Measurements from ENCODE around the gene STRADA. TPM values are rescaled to one million over a fixed set of nuclear protein-coding genes. Genes with fewer than 3 reads are reported as not detected.

STRADA gene
- total RNA-seq, 2 experiments from 2014 or later = 53.1 to 59.4 TPM

DNA sequence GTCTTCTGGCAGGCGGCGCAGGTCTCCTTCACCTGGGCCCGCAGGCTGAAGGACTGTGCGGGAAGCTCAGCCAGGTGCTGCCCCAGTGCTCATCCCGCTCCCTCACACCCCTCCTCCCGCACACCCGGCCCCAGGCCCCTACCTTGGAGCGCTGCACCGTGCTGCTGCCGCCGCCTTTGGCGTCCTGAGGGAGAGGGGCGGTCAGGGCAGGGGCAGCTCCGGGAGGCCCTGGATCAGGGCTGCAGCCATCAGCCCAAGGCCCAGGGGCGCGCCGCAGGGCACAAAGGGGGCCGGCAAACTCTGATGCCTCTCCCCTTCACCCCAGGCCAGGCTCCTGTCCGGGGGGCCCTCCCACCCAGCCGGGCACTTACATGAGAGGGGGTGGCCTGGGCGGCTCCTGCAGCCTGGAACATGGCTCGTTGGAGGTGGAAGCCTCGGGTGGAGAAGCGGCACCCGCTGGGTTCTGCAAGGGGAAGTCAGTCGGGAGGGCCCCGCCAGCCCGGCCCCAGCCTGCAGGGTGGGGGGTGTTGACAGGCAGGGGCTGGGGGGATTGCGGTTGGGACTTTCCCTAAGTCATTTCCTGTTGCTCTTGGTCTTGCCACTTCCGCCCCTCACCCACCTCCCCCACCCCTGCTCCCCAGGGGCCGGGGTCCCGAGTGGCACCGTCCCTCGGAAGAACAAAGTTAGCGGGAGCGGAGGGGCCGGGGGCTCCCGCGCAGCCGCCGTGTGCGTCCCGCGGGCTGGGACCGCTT lies 42.5 kb downstream of the STRADA start:
- peak overlapping the region; percentile 96 for H3K27ac Mint-ChIP-seq
- ChIA-PET CTCF (interaction anchor here (0.6 to 5.3 kb wide), 14 partner anchors 8 to 904 kb away, joined by 3 to 65 read pairs (median 4); partner anchors contain the start of genes CCDC47, DDX42 and MAP3K3), POLR2A (interaction anchor here (0.9 to 12.5 kb wide), 31 partner anchors 10 to 807 kb away, joined by 3 to 178 read pairs (median 6); partner anchors contain the start of genes ACE, CCDC47, DCAF7 and DDX42)
- H3K27me3 Mint-ChIP-seq = no peaks in the 10 kb centered on the region
- H3K9me3 Mint-ChIP-seq = no peaks in the 10 kb centered on the region
- H3K4me1 Mint-ChIP-seq = peaks cover 63% of the 10 kb centered on the region
- DNase-seq = peak; percentile 90
- peaks cover 63% of the 10 kb centered on the region for H3K36me3 Mint-ChIP-seq (ENCODE audit: low read depth)
- H3K4me3 Mint-ChIP-seq = peak overlapping the region; percentile 96

DNA sequence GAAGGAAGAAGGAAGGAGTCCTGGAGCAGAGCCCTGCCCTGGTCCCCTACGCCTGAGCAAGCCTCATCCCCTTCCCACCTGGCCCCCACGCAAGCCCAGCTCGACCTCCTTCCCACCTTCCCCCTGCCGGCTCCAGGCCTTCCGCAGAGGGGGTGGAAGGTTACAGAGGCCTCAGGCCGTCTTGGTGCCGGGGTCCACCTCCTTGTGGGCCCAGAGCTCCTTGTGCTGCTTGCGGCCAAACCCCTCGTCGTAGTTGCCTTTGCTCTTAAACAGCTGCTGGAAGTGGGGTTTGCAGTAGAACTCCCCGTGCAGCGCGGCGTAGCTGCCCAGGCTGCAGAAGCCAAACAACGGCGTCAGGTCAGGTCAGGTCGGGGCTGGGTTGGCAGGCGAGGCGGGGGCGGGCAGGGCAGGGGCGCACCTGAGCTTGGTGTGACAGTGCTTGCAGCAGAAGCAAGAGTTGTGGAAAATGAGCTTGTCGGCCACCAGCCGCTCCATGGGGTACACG lies 43.2 kb downstream of the STRADA start:
- peak overlapping the region; percentile 96 for H3K4me3 Mint-ChIP-seq
- peaks cover 56% of the 10 kb centered on the region for H3K4me1 Mint-ChIP-seq
- peak; percentile 42 for DNase-seq
- CTCF ChIA-PET = interaction anchor here (0.7 to 5.3 kb wide), 18 partner anchors 8 to 273 kb away, joined by 3 to 65 read pairs (median 5); partner anchors contain the start of genes CCDC47, DDX42 and MAP3K3
- H3K36me3 Mint-ChIP-seq (ENCODE audit: low read depth) = peaks cover 61% of the 10 kb centered on the region
- peak overlapping the region; percentile 96 for H3K27ac Mint-ChIP-seq
- H3K27me3 Mint-ChIP-seq = no peaks in the 10 kb centered on the region
- no peaks in the 10 kb centered on the region for H3K9me3 Mint-ChIP-seq
- POLR2A ChIA-PET = interaction anchor here (0.9 to 12.5 kb wide), 28 partner anchors 11 to 807 kb away, joined by 3 to 178 read pairs (median 5); partner anchors contain the start of genes ACE, CCDC47, DCAF7 and DDX42

DNA sequence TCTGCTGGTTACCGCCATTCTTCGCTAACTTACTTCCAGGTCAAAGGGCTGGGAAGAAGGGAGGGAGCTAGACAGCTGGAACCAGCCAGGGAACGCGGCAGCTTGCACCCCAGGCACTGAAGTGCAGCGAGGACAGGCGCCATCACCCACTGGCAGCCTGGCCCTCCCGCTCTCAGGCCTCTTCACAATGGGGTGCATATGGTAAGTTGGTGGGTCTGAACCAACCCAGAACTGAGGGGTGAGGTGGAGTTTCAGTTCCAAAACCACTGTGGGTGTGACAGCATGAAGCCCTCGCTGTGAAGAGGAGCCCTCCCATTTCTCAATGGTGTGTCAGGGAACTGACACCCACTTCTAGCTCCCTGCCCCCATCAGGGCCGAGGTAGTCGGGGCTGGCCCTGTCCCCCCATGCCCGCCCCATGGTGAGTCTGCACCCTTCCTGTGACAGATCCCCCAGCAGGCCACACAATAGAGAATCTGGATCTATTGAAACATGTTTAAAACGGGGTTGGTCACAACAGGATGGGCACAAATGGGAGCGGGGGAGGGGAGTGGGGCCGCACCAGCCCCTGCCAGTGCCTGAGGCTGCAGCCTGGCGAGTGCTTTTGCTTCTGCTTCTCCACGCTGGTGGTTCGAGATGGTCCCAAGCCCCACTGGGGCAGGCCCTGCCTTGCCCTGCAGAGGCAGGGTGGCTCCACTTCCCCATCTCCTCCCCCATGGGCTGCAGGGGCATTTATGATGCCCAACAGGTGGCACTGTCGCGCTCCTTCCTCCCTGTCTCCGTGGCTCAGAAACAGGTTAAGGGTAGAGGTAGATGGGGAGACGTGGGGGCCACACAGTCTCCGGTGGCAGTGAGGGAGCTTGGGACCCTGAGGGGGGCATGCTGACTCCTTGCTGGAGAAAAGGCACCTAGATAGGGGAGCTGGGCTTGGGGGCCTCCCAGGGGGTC lies 44.0 kb downstream of the STRADA start:
- peaks cover 48% of the 10 kb centered on the region for H3K4me1 Mint-ChIP-seq
- peak overlapping the region; percentile 96 for H3K27ac Mint-ChIP-seq
- peak overlapping the region; percentile 96 for H3K4me3 Mint-ChIP-seq
- ChIA-PET POLR2A (interaction anchor here (0.9 to 12.5 kb wide), 35 partner anchors 11 to 323 kb away, joined by 3 to 178 read pairs (median 5); partner anchors contain the start of genes ACE, CCDC47, DCAF7 and DDX42), CTCF (interaction anchor here (0.7 to 5.3 kb wide), 20 partner anchors 9 to 272 kb away, joined by 3 to 65 read pairs (median 5); partner anchors contain the start of genes CCDC47, DDX42 and MAP3K3)
- H3K9me3 Mint-ChIP-seq = no peaks in the 10 kb centered on the region
- H3K36me3 Mint-ChIP-seq (ENCODE audit: low read depth) = peaks cover 56% of the 10 kb centered on the region
- peak; percentile 89 for DNase-seq
- no peaks in the 10 kb centered on the region for H3K27me3 Mint-ChIP-seq

DNA sequence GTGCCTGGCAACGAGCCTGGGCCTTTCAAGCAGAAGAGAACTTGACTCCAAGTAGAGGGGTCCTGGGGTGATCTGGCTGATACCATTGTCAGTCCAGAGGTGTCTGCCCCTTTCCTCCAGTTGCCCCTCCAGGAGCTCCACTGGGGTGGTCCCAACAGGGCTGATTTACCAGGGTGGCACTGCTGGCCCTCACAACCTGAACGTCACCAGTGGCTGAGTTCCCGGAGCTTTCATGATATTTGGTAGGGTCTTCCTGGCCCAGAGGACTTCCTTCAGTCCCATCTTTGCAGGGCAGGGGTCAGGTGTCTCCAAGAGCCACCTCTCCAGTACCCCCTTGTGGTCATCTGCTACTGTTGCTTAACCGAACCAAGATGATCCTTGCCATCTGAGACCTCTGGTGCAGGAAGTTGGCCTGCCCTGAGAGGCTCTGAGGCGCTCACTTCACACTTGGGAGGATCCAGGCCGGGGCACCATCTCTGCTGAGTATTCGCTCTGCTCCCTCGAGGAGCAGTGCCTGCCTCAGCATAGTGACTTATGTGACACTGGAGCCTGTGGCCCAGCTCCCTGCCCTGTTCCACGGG lies 45.1 kb downstream of the STRADA start:
- H3K4me3 Mint-ChIP-seq = peak overlapping the region; percentile 96
- peak; percentile 49 for DNase-seq
- H3K4me1 Mint-ChIP-seq = peaks cover 38% of the 10 kb centered on the region
- no peaks in the 10 kb centered on the region for H3K27me3 Mint-ChIP-seq
- H3K36me3 Mint-ChIP-seq (ENCODE audit: low read depth) = peaks cover 57% of the 10 kb centered on the region
- peak overlapping the region; percentile 96 for H3K27ac Mint-ChIP-seq
- CTCF ChIA-PET = interaction anchor here (1.0 to 5.3 kb wide), 6 partner anchors 10 to 271 kb away, joined by 4 to 65 read pairs (median 8); partner anchors contain the start of genes CCDC47 and DDX42
- POLR2A ChIA-PET = interaction anchor here (1.0 to 12.5 kb wide), 17 partner anchors 9 to 277 kb away, joined by 3 to 178 read pairs (median 8); partner anchors contain the start of genes CCDC47, DCAF7, DDX42 and MAP3K3
- H3K9me3 Mint-ChIP-seq = no peaks in the 10 kb centered on the region

DNA sequence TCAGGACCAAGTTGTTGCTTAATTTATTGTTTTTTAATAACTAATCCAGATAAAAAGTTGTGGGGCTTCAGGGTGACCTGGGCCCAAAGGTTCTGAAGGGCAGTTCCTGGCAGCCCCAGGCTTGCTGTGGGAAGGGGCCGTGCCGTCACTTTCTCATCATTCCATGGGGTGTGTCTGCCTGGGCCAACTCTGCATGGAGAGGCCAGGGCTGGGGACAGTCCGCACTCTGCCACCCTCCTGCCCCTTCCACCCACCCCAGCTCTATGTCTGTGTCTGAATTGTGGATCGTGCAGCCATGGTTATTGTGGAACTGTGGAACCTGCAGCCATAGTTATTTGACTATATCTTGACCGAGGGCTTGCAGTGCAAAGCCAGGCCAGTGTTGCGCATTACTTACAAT lies 45.7 kb downstream of the STRADA start:
- Mint-ChIP-seq H3K27ac (peak overlapping the region; percentile 96), H3K9me3 (no peaks in the 10 kb centered on the region), H3K4me3 (peak overlapping the region; percentile 50), H3K4me1 (peaks cover 33% of the 10 kb centered on the region), H3K27me3 (no peaks in the 10 kb centered on the region), H3K36me3 (ENCODE audit: low read depth) (peaks cover 57% of the 10 kb centered on the region)
- ChIA-PET POLR2A (interaction anchor here (0.6 to 12.5 kb wide), 10 partner anchors 9 to 450 kb away, joined by 3 to 178 read pairs (median 16); partner anchors contain the start of genes CCDC47, DDX42, MAP3K3 and STRADA), CTCF (interaction anchor here (3.1 to 5.3 kb wide), 3 partner anchors 15 to 270 kb away, joined by 9 to 65 read pairs (median 29); partner anchors contain the start of genes CCDC47 and DDX42)
- DNase-seq = no peak

DNA sequence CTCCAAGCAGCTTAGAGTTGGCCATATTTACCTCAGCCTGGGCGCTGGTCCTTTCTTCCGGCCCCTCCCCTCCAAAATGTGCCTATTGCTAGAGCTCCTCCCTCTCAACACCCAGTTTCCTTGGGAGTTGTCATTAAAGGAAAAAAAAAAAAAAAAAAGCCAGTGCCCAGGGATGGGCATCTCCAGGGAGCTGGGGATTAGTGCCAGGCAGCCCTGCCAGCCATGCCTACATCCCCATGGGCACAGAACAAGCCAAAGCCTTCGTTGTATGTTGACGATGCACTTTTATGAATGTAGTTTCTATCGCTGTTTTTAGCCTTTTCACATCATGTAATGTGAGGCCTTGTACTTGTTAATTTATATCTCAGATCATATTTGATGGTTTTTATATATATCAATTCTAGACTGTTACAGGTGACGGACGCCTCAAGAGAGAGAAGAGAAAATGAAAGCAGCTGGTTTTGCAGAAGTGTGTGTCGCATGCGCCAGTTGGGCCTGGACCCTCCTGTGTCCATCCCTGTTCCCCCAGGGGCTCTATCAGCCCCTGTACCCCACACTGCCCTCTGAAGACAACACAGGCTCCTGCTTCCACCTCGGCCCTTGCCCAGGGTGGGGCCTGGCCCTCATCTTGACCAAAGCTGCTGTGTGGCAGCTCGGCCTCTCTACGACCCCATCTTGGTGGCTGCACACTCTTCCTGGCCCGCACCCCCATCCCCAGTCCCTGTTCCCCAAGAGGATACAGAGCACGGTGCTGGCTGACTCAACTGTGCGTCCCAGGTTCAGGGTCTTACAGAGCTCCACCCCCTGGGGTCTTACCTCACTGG lies 46.4 kb downstream of the STRADA start:
- no peaks in the 10 kb centered on the region for H3K27me3 Mint-ChIP-seq
- peak overlapping the region; percentile 13 for H3K4me3 Mint-ChIP-seq
- no peaks in the 10 kb centered on the region for H3K9me3 Mint-ChIP-seq
- peaks cover 33% of the 10 kb centered on the region for H3K4me1 Mint-ChIP-seq
- peaks cover 64% of the 10 kb centered on the region for H3K36me3 Mint-ChIP-seq (ENCODE audit: low read depth)
- DNase-seq = no peak
- H3K27ac Mint-ChIP-seq = peak overlapping the region; percentile 65
- POLR2A ChIA-PET = interaction anchor here (0.6 to 12.5 kb wide), 11 partner anchors 8 to 450 kb away, joined by 3 to 178 read pairs (median 5); partner anchors contain the start of genes CCDC47, DDX42, MAP3K3 and STRADA
- CTCF ChIA-PET = interaction anchor here (0.7 to 5.3 kb wide), 3 partner anchors 9 to 270 kb away, joined by 5 to 65 read pairs (median 9); no protein-coding TSS in a partner anchor

DNA sequence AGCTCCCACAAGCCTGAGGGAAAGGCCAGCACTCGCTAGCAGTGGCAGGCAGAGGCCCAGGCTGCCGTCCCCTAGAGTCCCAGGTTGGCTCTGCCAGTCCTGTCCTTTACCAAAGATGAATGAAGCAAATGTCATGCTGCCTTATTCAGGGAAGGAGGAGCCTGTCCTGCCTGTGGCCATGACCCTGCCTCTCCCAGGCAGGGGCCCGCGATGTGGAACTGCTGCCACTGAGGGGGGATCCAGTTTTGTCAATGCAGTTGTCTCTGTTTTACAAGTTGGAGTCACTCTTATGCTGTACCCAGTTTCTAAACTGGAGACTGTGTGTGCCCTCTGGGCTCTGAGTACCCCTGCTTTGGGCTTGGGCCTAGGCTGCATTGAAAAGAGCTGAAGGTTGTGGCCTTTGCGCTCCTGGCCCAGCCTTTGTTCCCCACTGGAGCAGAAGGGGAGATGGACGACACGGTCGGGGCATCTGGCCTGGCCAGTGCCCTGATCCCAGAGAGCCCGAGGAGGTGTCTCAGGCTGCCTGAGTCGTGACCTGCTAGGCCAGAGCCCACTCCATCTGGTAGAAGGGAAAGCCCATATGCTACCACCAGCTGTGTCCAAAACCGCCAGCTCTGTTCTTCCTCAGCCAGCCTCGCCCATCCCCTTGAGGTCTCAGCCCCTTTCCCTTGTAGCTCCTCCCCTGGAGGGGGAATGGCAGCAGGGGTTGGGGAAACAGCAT lies 47.2 kb downstream of the STRADA start:
- POLR2A ChIA-PET = interaction anchor here (1.0 to 12.5 kb wide), 10 partner anchors 7 to 451 kb away, joined by 3 to 178 read pairs (median 6); partner anchors contain the start of genes CCDC47, DDX42 and MAP3K3
- CTCF ChIA-PET = interaction anchor here (5.3 kb wide), 1 partner anchor 16 kb away, joined by 65 read pairs; no protein-coding TSS in a partner anchor
- DNase-seq = no peak
- Mint-ChIP-seq H3K36me3 (ENCODE audit: low read depth) (peaks cover 66% of the 10 kb centered on the region), H3K4me1 (peaks cover 33% of the 10 kb centered on the region), H3K27ac (peak overlapping the region; percentile 65), H3K4me3 (no peak overlapping the region), H3K9me3 (no peaks in the 10 kb centered on the region), H3K27me3 (no peaks in the 10 kb centered on the region)

DNA sequence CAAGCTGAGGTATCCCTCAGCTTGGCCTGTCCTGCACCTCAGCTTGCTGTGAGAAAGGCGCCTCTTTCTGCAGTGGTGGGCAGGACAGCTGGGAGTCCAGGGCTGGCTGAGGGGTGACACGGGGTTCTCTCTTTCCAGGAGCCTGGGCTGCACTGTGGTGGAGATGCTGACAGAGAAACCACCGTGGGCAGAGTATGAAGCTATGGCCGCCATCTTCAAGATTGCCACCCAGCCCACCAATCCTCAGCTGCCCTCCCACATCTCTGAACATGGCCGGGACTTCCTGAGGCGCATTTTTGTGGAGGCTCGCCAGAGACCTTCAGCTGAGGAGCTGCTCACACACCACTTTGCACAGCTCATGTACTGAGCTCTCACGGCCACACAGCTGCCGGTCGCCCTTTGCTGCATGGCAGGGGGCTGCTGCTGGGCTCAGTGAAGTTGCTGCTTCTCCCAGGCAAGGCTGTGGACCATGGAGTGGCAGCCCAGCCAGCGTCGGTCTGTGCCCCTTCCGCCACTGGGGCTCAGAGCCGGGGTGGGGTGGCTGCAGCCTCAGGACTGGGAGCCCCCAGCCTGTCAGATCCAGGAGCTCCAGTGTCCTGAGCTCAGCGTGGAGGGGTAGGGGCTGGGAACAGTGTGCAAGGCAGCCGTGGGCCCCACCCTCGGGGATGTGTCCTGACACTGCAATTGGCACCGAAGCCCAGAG lies 48.0 kb downstream of the STRADA start:
- CTCF ChIA-PET = interaction anchor here (1.3 to 5.3 kb wide), 2 partner anchors 17 kb away, joined by 7 to 65 read pairs; no protein-coding TSS in a partner anchor
- peaks cover 66% of the 10 kb centered on the region for H3K36me3 Mint-ChIP-seq (ENCODE audit: low read depth)

DNA sequence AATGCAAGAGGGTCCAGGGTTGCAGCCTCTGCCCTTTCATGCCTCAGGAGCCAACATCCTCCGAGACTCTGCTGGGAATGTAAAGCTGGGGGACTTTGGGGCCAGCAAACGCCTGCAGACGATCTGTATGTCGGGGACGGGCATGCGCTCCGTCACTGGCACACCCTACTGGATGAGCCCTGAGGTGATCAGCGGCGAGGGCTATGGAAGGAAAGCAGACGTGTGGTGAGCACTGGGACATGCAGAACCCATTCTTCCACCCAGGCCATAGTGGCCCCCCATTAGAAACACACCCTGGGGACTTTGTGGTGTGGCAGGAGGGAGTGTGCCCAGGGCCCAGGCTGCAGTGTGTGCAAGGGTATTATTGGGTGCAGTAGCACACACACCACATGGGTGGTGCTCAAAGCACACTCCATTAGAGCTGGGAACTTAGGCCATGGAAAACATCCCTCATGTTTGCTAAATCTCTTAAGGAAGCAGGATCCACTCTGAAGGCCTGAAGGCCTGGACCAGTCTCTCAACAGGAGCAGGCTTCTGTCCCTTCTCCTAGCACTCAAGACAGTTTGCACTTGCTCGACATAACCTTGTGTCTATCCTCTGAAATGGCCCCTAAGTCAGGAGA lies 49.3 kb downstream of the STRADA start:
- no peak overlapping the region for H3K4me3 Mint-ChIP-seq
- no peak for DNase-seq
- CTCF ChIA-PET = interaction anchor here (1.3 kb wide), 1 partner anchor 18 kb away, joined by 7 read pairs; no protein-coding TSS in a partner anchor
- H3K27ac Mint-ChIP-seq = peak overlapping the region; percentile 15
- H3K4me1 Mint-ChIP-seq = peaks cover 28% of the 10 kb centered on the region
- H3K9me3 Mint-ChIP-seq = no peaks in the 10 kb centered on the region
- POLR2A ChIA-PET = interaction anchor here (0.6 to 12.5 kb wide), 7 partner anchors 9 to 82 kb away, joined by 3 to 178 read pairs (median 4); partner anchors contain the start of genes CCDC47 and DDX42
- H3K27me3 Mint-ChIP-seq = no peaks in the 10 kb centered on the region
- H3K36me3 Mint-ChIP-seq (ENCODE audit: low read depth) = peaks cover 54% of the 10 kb centered on the region

More for the DNA sequence above, 48.0 kb downstream of the STRADA start:
- no peak for DNase-seq
- Mint-ChIP-seq H3K4me3 (no peak overlapping the region), H3K9me3 (no peaks in the 10 kb centered on the region), H3K27ac (peak overlapping the region; percentile 16), H3K4me1 (peaks cover 33% of the 10 kb centered on the region), H3K27me3 (no peaks in the 10 kb centered on the region)
- POLR2A ChIA-PET = interaction anchor here (0.5 to 12.5 kb wide), 11 partner anchors 7 to 135 kb away, joined by 3 to 178 read pairs (median 5); partner anchors contain the start of genes CCDC47 and DDX42
